HG02571 (cell line): Measurements from ENCODE around the gene PANK3.
"Not testable (repeated sequence)": the region's sequence is repeated elsewhere in the genome, so short reads cannot be mapped to it uniquely, and the experiment has no call there.

Experiments used
- ATAC-seq: cut with Tn5 transposase; IDR thresholded peaks from one replicate; pipeline ENCODE4 v1.9.1; 2021; ENCODE audit warnings: mild to moderate bottlenecking, moderate library complexity; ENCODE audit not compliant: unreplicated experiment

Gene PANK3

GRCh38 chr5:168596122-168596521, 17.0 kb upstream of the PANK3 start:
- ATAC-seq, result not testable (repeated sequence)

- no peak for ATAC-seq
These were observed 12.8 kb upstream of the PANK3 start for GRCh38 chr5:168592014-168592368.

- no peak for ATAC-seq
These were observed 12.3 kb upstream of the PANK3 start for GRCh38 chr5:168591302-168592013.

- no peak for ATAC-seq
These were observed 11.5 kb upstream of the PANK3 start for GRCh38 chr5:168590666-168591065.

- ATAC-seq, result no peak
These were observed 8.8 kb upstream of the PANK3 start for GRCh38 chr5:168587987-168588386.

- no peak for ATAC-seq
These were observed 6.1 kb upstream of the PANK3 start for GRCh38 chr5:168585119-168585856.

- ATAC-seq, result peak; percentile 11
These were observed 4.7 kb upstream of the PANK3 start for GRCh38 chr5:168583742-168584482.

- ATAC-seq, result not testable (repeated sequence)
These were observed 1.8 kb upstream of the PANK3 start for GRCh38 chr5:168580814-168581469.

GRCh38 chr5:168580227-168580508, 1.0 kb upstream of the PANK3 start:
- no peak for ATAC-seq

GRCh38 chr5:168579488-168580226, 489 bp upstream of the PANK3 start:
- peak; percentile 94 for ATAC-seq

GRCh38 chr5:168578006-168578405, 1.2 kb downstream of the PANK3 start:
- ATAC-seq, result no peak

- ATAC-seq, result no peak
These were observed 3.5 kb downstream of the PANK3 start for GRCh38 chr5:168575391-168576372.

GRCh38 chr5:168574156-168574555, 5.0 kb downstream of the PANK3 start:
- not testable (repeated sequence) for ATAC-seq

GRCh38 chr5:168573663-168574062, 5.5 kb downstream of the PANK3 start:
- ATAC-seq, result not testable (repeated sequence)

GRCh38 chr5:168570490-168571328, 8.5 kb downstream of the PANK3 start:
- ATAC-seq, result no peak

- no peak for ATAC-seq
These were observed 10.4 kb downstream of the PANK3 start for GRCh38 chr5:168568738-168569137.

GRCh38 chr5:168563959-168564358, 15.2 kb downstream of the PANK3 start:
- ATAC-seq, result no peak

GRCh38 chr5:168562279-168562678, 16.9 kb downstream of the PANK3 start:
- ATAC-seq, result no peak

- ATAC-seq, result no peak
These were observed 21.8 kb downstream of the PANK3 start for GRCh38 chr5:168557389-168557788.
